Activated CD4-positive, alpha-beta memory T cell treated with anti-CD3 and anti-CD28 coated beads, Interleukin-2, amount 10 ng/mL, durations not matched to agents 7 days and 5 days (primary cell): Measurements from ENCODE around the gene ZMYND8. TPM values are rescaled to one million over a fixed set of nuclear protein-coding genes. Genes with fewer than 3 reads are reported as not detected.

Experiments
- CTCF ChIA-PET: fragments of 350-600 bp; sonication (Branson Sonifier 250); formaldehyde crosslinking; loops from one replicate; lab custom pipeline; 2021; ENCODE audit warnings: antibody characterized with exemption, inconsistent platforms; lab: Charles Lee
- POLR2A ChIA-PET: fragments of 350-600 bp; sonication (Branson Sonifier 250); formaldehyde crosslinking; loops from one replicate; lab custom pipeline; 2021; ENCODE audit warnings: antibody characterized with exemption; lab: Charles Lee
- DNase-seq: peaks from one replicate; pipeline ENCODE4 v3.0.0-alpha.2; 2020
- H3K27ac Mint-ChIP-seq: one replicate; pipeline ENCODE4 v1.8.0; 2021; ENCODE audit warnings: mild to moderate bottlenecking, mixed read lengths
- H3K27me3 Mint-ChIP-seq: one replicate; pipeline ENCODE4 v1.8.0; 2021; ENCODE audit warnings: mixed read lengths
- H3K36me3 Mint-ChIP-seq: one replicate; pipeline ENCODE4 v1.8.0; 2021; ENCODE audit warnings: low read depth, mixed read lengths
- H3K4me1 Mint-ChIP-seq: one replicate; pipeline ENCODE4 v1.8.0; 2021; ENCODE audit warnings: mixed read lengths
- H3K4me3 Mint-ChIP-seq: one replicate; pipeline ENCODE4 v1.8.0; 2021; ENCODE audit warnings: mild to moderate bottlenecking, mixed read lengths
- H3K9me3 Mint-ChIP-seq: one replicate; pipeline ENCODE4 v1.8.0; 2021; ENCODE audit warnings: mixed read lengths
- total RNA-seq, 2 experiments: library from RNA; stranded (reverse); gene quantifications; one replicate each; pipeline ENCODE4 v1.2.3, GENCODE V29; 2021

Gene ZMYND8
- total RNA-seq, 2 experiments from 2014 or later, result 37.8 to 44.2 TPM

DNA sequence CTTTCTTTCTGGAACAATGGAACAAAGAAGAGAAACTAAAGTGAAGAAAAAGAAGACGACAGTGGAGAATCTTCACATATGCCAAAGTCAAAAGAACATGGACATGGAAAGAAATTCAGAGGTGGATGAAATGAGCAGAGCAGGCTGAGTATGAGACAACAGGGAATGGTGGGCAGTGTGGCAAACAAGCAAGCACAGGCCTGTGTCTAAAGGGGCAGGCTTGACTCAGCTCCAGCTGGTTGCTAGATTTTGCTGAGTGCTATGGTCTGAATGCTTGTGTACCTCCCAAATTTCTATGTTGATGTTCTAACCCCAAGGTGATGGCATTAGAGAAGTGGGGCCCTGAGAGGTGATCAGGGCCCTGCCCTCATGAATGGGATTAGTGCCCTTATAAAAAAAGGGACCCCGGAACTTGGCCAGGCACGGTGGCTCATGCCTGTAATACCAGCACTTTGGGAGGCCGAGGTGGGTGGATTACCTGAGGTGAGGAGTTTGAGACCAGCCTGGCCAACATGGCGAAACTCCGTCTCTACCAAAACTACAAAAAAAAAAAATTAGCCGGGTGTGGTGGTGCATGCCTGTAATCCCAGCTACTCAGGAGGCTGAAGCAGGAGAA, 49.6 kb downstream of the ZMYND8 start:
- Mint-ChIP-seq H3K4me1 (peaks cover 29% of the 10 kb centered on the region), H3K36me3 (peaks cover 56% of the 10 kb centered on the region), H3K27me3 (no peaks in the 10 kb centered on the region), H3K9me3 (no peaks in the 10 kb centered on the region), H3K27ac (peak overlapping the region; percentile 7), H3K4me3 (no peak overlapping the region)
- no peak for DNase-seq
- POLR2A ChIA-PET, result interaction anchor here (1.2 to 1.5 kb wide), 2 partner anchors 10 to 11 kb away, joined by 3 to 4 read pairs; no protein-coding TSS in a partner anchor
- CTCF ChIA-PET, result interaction anchor here (0.6 to 1.1 kb wide), 2 partner anchors 110 to 357 kb away, joined by 3 read pairs; no protein-coding TSS in a partner anchor

DNA sequence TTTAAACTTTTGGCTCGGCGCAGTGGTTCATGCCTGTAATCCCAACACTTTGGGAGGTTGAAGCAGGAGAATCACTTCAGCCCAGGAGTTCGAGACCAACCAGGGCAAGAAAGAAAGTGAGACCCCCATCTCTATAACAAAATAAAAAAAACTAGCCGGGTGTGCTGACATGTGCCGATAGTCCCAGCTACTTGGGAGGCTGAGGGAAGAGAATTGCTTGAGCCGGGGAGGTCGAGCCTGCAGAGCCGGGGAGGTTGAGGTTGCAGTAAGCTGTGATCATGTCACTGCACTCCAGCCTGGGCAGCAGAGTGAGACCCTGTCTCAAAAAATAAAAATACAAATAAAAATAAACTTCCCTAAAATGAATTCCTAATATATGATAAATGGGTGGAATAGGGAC, 50.4 kb downstream of the ZMYND8 start:
- Mint-ChIP-seq H3K27ac (peak overlapping the region; percentile 41), H3K9me3 (no peaks in the 10 kb centered on the region), H3K4me3 (no peak overlapping the region), H3K4me1 (peaks cover 29% of the 10 kb centered on the region), H3K36me3 (peaks cover 60% of the 10 kb centered on the region), H3K27me3 (no peaks in the 10 kb centered on the region)
- ChIA-PET POLR2A (interaction anchor here (1.5 kb wide), 1 partner anchor 10 kb away, joined by 4 read pairs; no protein-coding TSS in a partner anchor), CTCF (interaction anchor here (0.6 to 1.1 kb wide), 3 partner anchors 33 to 358 kb away, joined by 3 read pairs; no protein-coding TSS in a partner anchor)
- DNase-seq, result no peak

DNA sequence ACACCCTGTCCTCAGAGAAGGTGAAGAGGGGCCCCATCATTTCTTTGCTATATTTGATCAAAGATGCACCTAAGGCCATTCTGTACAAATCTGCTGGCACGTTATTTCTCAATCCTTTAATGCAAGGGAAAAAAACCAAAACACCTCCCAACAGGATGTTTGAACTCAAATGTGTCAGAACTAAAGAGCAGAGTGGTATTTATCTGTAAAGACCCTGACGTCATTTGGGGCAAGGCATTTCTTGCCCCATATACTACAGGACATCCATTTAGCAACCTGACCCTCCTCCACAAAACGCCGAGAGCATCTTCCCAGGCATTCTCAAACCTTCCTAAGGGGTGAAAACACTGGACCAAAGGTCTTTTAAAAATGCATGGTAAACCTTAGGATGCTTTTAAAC, 50.8 kb downstream of the ZMYND8 start:
- H3K9me3 Mint-ChIP-seq, result no peaks in the 10 kb centered on the region
- peaks cover 29% of the 10 kb centered on the region for H3K4me1 Mint-ChIP-seq
- no peak overlapping the region for H3K4me3 Mint-ChIP-seq
- H3K27me3 Mint-ChIP-seq, result no peaks in the 10 kb centered on the region
- ChIA-PET POLR2A (interaction anchor here (1.5 kb wide), 1 partner anchor 10 kb away, joined by 4 read pairs; no protein-coding TSS in a partner anchor), CTCF (interaction anchor here (0.6 to 1.0 kb wide), 2 partner anchors 33 to 79 kb away, joined by 3 read pairs; no protein-coding TSS in a partner anchor)
- no peak for DNase-seq
- peak overlapping the region; percentile 41 for H3K27ac Mint-ChIP-seq
- H3K36me3 Mint-ChIP-seq, result peaks cover 58% of the 10 kb centered on the region

DNA sequence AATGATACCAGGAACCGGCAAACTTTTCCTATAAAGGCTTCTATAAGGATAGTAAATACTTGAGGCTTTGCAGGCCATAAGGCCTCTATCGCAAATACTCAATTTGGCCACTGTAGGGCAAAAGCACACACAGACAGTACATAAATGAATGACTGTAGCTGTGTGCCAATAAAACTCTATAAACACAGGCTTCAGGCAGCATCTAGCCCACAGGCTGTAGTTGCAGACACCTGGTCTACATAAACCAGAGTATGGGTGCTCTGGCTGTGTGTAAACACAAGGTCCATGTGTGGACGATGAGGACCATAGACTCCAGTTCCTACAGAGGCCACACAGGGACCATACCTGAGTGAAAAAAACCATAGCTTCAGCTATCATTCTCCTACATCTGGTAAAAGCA, 52.2 kb downstream of the ZMYND8 start:
- CTCF ChIA-PET, result interaction anchor here (0.8 kb wide), 1 partner anchor 12 kb away, joined by 3 read pairs; no protein-coding TSS in a partner anchor
- peaks cover 29% of the 10 kb centered on the region for H3K4me1 Mint-ChIP-seq
- H3K4me3 Mint-ChIP-seq, result no peak overlapping the region
- no peaks in the 10 kb centered on the region for H3K9me3 Mint-ChIP-seq
- POLR2A ChIA-PET, result interaction anchor here (1.7 kb wide), 1 partner anchor 30 kb away, joined by 4 read pairs; no protein-coding TSS in a partner anchor
- no peak for DNase-seq
- H3K27ac Mint-ChIP-seq, result peak overlapping the region; percentile 10
- H3K27me3 Mint-ChIP-seq, result no peaks in the 10 kb centered on the region
- H3K36me3 Mint-ChIP-seq, result peaks cover 56% of the 10 kb centered on the region

DNA sequence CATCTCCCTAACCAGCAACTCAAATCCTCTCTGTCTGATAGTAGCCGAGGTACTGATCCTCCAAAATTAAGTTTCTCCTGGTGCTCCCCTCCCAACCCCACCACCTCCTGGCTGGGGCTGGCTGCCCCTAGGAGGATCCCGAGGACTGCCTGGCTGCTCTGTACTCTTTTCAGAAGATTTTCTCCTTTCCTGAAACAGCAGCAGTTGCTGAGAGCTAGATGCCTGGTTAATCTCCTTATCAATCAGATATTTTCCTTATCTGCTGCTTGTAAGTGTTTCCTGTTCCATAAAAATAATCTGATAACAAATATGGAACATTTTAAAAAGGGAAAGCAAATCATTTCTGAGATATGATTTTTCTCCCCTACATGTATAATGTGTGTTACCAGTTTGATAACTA, 52.8 kb downstream of the ZMYND8 start:
- Mint-ChIP-seq H3K36me3 (peaks cover 54% of the 10 kb centered on the region), H3K27me3 (no peaks in the 10 kb centered on the region), H3K4me3 (no peak overlapping the region), H3K4me1 (peaks cover 26% of the 10 kb centered on the region), H3K9me3 (no peaks in the 10 kb centered on the region), H3K27ac (peak overlapping the region; percentile 10)
- ChIA-PET CTCF (interaction anchor here (0.8 to 1.6 kb wide), 4 partner anchors 8 to 81 kb away, joined by 3 to 4 read pairs (median 4); no protein-coding TSS in a partner anchor), POLR2A (interaction anchor here (1.7 kb wide), 1 partner anchor 29 kb away, joined by 4 read pairs; no protein-coding TSS in a partner anchor)
- DNase-seq, result no peak

DNA sequence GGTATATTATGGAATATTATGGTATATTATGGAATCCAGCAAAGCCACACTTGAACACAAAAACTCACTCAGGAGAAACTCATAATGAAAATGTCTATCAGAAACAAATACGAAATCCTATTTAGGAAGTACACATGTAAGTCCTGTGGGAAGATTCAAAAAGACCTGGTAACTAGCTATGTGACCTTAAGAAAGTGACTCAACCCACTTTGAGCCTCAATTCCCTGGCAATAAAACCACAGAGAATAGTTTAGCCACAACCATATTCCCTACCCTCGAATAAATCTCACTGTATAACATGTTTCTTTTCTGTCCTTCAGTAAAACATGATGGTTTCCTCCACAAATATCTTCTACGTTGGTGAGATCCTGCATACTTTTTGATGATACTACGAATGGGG, 56.4 kb downstream of the ZMYND8 start:
- POLR2A ChIA-PET, result interaction anchor here (0.6 kb wide), 1 partner anchor 56 kb away, joined by 3 read pairs; no protein-coding TSS in a partner anchor

DNA sequence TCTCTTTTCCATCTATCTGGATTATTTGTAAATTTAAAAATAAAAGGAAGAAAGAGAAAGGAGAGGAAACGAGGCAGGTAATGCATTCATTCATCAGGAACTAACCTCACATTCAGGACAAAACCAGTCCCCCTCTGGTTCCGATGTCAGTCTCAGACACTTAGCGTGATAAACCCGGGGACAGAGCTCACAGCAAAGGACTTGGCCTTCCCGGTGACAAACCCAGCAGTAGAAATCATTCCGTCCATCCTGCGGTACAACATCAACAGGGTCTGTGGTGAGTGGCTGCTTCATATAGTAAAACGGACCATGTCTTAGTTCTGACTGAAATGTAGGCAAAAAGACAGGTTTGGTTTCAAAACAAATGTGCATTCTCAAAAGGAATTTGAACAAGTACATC, 57.9 kb downstream of the ZMYND8 start:
- CTCF ChIA-PET, result no interaction called here
- POLR2A ChIA-PET, result no interaction called here
- H3K4me3 Mint-ChIP-seq, result no peak overlapping the region
- DNase-seq, result no peak
- H3K27ac Mint-ChIP-seq, result no peak overlapping the region
- H3K9me3 Mint-ChIP-seq, result no peaks in the 10 kb centered on the region
- H3K4me1 Mint-ChIP-seq, result peaks cover 13% of the 10 kb centered on the region
- H3K36me3 Mint-ChIP-seq, result peaks cover 79% of the 10 kb centered on the region
- no peaks in the 10 kb centered on the region for H3K27me3 Mint-ChIP-seq

More for the DNA sequence above, 56.4 kb downstream of the ZMYND8 start:
- peaks cover 70% of the 10 kb centered on the region for H3K36me3 Mint-ChIP-seq
- H3K27ac Mint-ChIP-seq, result no peak overlapping the region
- H3K4me3 Mint-ChIP-seq, result no peak overlapping the region
- H3K27me3 Mint-ChIP-seq, result no peaks in the 10 kb centered on the region
- no peak for DNase-seq
- CTCF ChIA-PET, result interaction anchor here (0.7 to 1.2 kb wide), 2 partner anchors 12 to 84 kb away, joined by 3 read pairs; no protein-coding TSS in a partner anchor
- H3K9me3 Mint-ChIP-seq, result no peaks in the 10 kb centered on the region
- H3K4me1 Mint-ChIP-seq, result peaks cover 12% of the 10 kb centered on the region

DNA sequence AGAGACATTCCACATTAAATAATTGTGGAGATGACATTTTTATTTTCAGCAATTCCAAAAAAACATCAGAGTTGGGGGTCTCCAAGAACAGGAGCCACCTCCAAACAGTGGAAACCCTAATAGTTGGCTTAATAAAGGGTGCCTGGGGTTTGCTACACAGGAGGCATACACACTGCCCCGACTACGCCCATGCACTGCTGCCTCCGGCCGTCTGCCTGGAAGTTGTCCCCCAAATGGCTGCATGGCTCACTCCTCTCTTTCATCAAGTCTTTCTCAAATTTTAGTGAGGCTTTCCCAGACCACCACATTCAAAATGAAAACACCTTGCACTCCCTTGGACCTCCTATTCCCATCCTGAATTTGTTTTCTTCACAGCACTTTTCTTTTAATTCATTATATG, 58.8 kb downstream of the ZMYND8 start:
- CTCF ChIA-PET, result interaction anchor here (2.4 kb wide), 1 partner anchor 86 kb away, joined by 15 read pairs; no protein-coding TSS in a partner anchor
- Mint-ChIP-seq H3K36me3 (peaks cover 77% of the 10 kb centered on the region), H3K9me3 (no peaks in the 10 kb centered on the region), H3K4me1 (peaks cover 10% of the 10 kb centered on the region), H3K4me3 (no peak overlapping the region), H3K27ac (no peak overlapping the region), H3K27me3 (no peaks in the 10 kb centered on the region)
- no peak for DNase-seq
- POLR2A ChIA-PET, result no interaction called here

DNA sequence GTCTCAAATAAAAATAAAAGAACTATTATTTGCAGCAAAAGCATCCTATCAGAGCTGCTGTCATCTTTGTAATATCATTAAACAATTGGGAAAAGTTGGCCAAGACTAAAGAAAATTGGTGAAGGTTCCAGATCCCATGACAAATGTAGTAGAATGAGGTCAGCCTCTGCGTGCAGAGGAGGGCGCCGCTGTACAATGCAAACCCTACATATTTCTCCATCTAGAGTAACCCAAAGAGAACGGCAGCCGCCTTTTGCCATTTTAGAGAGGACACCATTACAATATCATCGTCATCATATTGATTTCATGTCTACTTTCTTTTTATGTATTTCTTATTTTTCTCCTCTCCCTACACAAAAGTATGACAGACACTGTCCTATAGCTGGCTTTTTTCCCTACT, 59.5 kb downstream of the ZMYND8 start:
- no peaks in the 10 kb centered on the region for H3K27me3 Mint-ChIP-seq
- peaks cover 74% of the 10 kb centered on the region for H3K36me3 Mint-ChIP-seq
- ChIA-PET POLR2A (no interaction called here), CTCF (interaction anchor here (2.4 kb wide), 1 partner anchor 87 kb away, joined by 15 read pairs; no protein-coding TSS in a partner anchor)
- H3K4me1 Mint-ChIP-seq, result peaks cover 10% of the 10 kb centered on the region
- DNase-seq, result no peak
- no peak overlapping the region for H3K27ac Mint-ChIP-seq
- no peaks in the 10 kb centered on the region for H3K9me3 Mint-ChIP-seq
- H3K4me3 Mint-ChIP-seq, result no peak overlapping the region

DNA sequence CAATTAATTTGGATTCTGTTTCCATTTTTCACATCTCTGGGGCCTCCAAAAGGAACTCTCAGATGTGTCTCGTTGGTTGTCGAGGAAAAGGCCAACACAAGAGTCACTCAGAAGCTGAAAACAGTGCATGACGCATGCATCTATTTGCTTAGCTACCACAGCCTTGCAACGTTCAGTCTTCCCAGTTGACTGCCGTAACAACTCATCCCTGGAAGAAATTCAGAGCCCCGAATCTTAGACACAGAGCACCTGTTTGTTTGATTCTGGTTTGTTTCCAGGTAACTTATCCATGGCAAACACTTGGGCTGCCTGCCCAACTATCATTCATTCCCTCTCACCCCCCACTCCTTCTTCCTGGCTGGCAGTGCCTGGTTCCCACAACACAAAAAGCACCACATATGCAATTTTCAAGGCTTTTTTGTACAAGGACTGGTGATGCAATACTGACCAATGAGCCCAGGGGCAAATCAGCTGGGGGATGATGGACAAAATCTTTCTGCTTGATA, 60.5 kb downstream of the ZMYND8 start:
- Mint-ChIP-seq H3K9me3 (no peaks in the 10 kb centered on the region), H3K36me3 (peaks cover 73% of the 10 kb centered on the region), H3K27me3 (no peaks in the 10 kb centered on the region), H3K4me1 (peaks cover 10% of the 10 kb centered on the region), H3K4me3 (no peak overlapping the region), H3K27ac (no peak overlapping the region)
- POLR2A ChIA-PET, result interaction anchor here (1.3 kb wide), 1 partner anchor 10 kb away, joined by 4 read pairs; no protein-coding TSS in a partner anchor
- DNase-seq, result no peak
- CTCF ChIA-PET, result interaction anchor here (2.4 kb wide), 1 partner anchor 88 kb away, joined by 15 read pairs; no protein-coding TSS in a partner anchor

DNA sequence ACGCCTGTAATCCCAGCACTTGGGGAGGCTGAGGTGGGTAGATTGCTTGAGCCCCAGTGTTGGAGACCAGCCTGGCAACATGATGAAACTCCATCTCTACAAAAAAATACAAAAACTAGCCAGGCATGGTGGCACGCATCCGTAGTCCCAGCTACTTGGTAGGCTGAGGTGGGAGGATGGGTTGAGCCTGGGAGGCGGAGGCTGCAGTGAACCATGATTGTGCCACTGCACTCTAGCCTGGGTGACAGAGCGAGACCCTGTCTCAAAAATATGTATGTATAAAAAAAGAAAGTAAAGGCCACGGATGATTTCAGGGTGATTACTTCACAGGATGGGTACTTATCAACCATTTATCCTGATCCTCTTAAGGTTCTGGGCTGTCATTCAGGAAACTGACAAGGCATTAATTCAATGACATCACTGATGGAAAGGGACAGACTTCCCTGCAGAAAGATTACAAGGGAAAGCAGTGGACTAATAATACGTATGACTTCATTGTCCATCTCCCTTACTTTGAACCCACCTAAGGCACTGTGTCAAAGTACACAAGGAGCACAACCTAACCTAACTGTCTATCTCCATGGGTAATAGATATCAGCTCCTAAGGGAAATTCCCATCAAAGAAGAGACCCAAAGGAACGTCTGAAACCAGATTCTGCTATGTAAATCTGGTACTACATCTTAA, 61.2 kb downstream of the ZMYND8 start:
- DNase-seq, result no peak
- Mint-ChIP-seq H3K4me1 (peaks cover 10% of the 10 kb centered on the region), H3K27me3 (no peaks in the 10 kb centered on the region), H3K4me3 (no peak overlapping the region), H3K9me3 (no peaks in the 10 kb centered on the region), H3K27ac (no peak overlapping the region), H3K36me3 (peaks cover 74% of the 10 kb centered on the region)
- ChIA-PET CTCF (interaction anchor here (2.4 kb wide), 1 partner anchor 89 kb away, joined by 15 read pairs; no protein-coding TSS in a partner anchor), POLR2A (interaction anchor here (1.3 kb wide), 1 partner anchor 11 kb away, joined by 4 read pairs; no protein-coding TSS in a partner anchor)

DNA sequence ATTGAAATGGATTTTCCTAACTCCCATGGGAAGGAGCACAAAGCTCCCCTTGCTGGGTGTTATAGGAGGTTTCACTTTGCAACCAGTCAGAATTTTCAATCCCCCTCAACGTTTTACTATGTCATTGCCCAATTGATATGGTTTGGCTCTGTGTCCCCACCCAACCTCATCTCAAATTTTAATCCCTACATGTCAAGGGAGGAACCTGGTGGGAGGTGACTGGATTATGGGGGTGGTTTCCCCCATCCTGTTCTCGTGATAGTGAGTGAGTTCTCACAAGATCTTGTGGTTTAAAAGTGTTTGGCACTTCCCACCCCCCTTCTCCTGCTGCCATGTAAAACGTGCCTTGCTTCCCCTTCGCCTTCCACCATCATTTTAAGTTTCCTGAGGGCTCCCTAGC, 62.9 kb downstream of the ZMYND8 start:
- Mint-ChIP-seq H3K4me1 (peaks cover 10% of the 10 kb centered on the region), H3K36me3 (peaks cover 79% of the 10 kb centered on the region), H3K9me3 (no peaks in the 10 kb centered on the region), H3K4me3 (no peak overlapping the region), H3K27me3 (no peaks in the 10 kb centered on the region), H3K27ac (no peak overlapping the region)
- ChIA-PET CTCF (interaction anchor here (1.3 kb wide), 1 partner anchor 22 kb away, joined by 5 read pairs; no protein-coding TSS in a partner anchor), POLR2A (interaction anchor here (1.8 kb wide), 1 partner anchor 19 kb away, joined by 5 read pairs; no protein-coding TSS in a partner anchor)
- DNase-seq, result no peak
